Measurements from ENCODE around the gene ANKRD34A. TPM values are rescaled to one million over a fixed set of nuclear protein-coding genes. Genes with fewer than 3 reads are reported as not detected.

Gene ANKRD34A
- total and polyA plus RNA-seq, 2 of the 13 experiments (the other 11 are each of a cell fraction or from before 2014, with no cell fraction given), result 0.05 to 0.07 TPM

- TF ChIP-seq ZNF598 (CRISPR knock-in tag; IDR thresholded peaks at IDR 0.05; ENCODE audit: borderline replicate concordance) (no peak; the same call in 1 of the 2 replicates), ZFY (CRISPR knock-in tag; IDR thresholded peaks at IDR 0.05) (peak; percentile 68; the same call in 1 of the 2 replicates), ZNF274 (CRISPR knock-in tag; IDR thresholded peaks at IDR 0.05) (no peak), TRAFD1 (CRISPR knock-in tag; IDR thresholded peaks at IDR 0.05; ENCODE audit: borderline replicate concordance) (no peak), HNF1B (CRISPR knock-in tag; IDR thresholded peaks at IDR 0.05) (peak; percentile 50; the same call in 1 of the 2 replicates), ZNF546 (CRISPR knock-in tag; conservative IDR thresholded peaks at IDR 0.05) (no peak), ZNF3 (CRISPR knock-in tag; IDR thresholded peaks at IDR 0.05) (no peak), ZBTB1 (CRISPR knock-in tag; IDR thresholded peaks at IDR 0.05; ENCODE audit: borderline replicate concordance) (no peak), LCORL (IDR thresholded peaks at IDR 0.05) (no peak), LCORL (CRISPR knock-in tag; IDR thresholded peaks at IDR 0.05) (no peak; the same call in 1 of the 2 replicates), ZNF605 (CRISPR knock-in tag; IDR thresholded peaks at IDR 0.05) (0 out of 2 replicates have a peak, but pooled peaks have one; percentile 44), KAT8 (CRISPR knock-in tag; IDR thresholded peaks at IDR 0.05) (peak; percentile 88), CENPX (CRISPR knock-in tag; IDR thresholded peaks at IDR 0.05) (no peak), ZHX2 (IDR thresholded peaks at IDR 0.05; ENCODE audit: low read depth) (no peak), ZHX2 (CRISPR knock-in tag; IDR thresholded peaks at IDR 0.05; ENCODE audit: borderline replicate concordance) (no peak)
- TF ChIP-seq, protein P1, sequence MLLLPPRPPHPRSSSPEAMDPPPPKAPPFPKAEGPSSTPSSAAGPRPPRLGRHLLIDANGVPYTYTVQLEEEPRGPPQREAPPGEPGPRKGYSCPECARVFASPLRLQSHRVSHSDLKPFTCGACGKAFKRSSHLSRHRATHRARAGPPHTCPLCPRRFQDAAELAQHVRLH (CRISPR knock-in tag; IDR thresholded peaks at IDR 0.05; ENCODE audit: borderline replicate concordance, low read depth), result peak; percentile 14; the same call in 1 of the 2 replicates
- TF ChIP-seq, protein P2, sequence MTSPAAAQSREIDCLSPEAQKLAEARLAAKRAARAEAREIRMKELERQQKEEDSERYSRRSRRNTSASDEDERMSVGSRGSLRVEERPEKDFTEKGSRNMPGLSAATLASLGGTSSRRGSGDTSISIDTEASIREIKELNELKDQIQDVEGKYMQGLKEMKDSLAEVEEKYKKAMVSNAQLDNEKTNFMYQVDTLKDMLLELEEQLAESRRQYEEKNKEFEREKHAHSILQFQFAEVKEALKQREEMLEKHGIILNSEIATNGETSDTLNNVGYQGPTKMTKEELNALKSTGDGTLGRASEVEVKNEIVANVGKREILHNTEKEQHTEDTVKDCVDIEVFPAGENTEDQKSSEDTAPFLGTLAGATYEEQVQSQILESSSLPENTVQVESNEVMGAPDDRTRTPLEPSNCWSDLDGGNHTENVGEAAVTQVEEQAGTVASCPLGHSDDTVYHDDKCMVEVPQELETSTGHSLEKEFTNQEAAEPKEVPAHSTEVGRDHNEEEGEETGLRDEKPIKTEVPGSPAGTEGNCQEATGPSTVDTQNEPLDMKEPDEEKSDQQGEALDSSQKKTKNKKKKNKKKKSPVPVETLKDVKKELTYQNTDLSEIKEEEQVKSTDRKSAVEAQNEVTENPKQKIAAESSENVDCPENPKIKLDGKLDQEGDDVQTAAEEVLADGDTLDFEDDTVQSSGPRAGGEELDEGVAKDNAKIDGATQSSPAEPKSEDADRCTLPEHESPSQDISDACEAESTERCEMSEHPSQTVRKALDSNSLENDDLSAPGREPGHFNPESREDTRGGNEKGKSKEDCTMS (CRISPR knock-in tag; conservative IDR thresholded peaks at IDR 0.05), result no peak
These were observed at the start of gene ANKRD34A, which contains the start of gene POLR3GL (continued) for GRCh38 chr1:145964328-145965118.
